ENCODE measurements around the gene PJA2. TPM values are rescaled to one million over a fixed set of nuclear protein-coding genes. Genes with fewer than 3 reads are reported as not detected.
"Not testable (repeated sequence)": the region's sequence is repeated elsewhere in the genome, so short reads cannot be mapped to it uniquely, and the experiment has no call there.

The PJA2 gene
- total RNA-seq, 1 experiment from 2014 or later: 14.3 TPM

- H3K36me3 ChIP-seq (ENCODE audit: low read depth, low read length): no peaks in the 10 kb centered on the region
- H2AFZ ChIP-seq (ENCODE audit: low read length): no peak overlapping the region
- no peaks in the 10 kb centered on the region for H4K20me1 ChIP-seq (ENCODE audit: low read length)
- H3K9ac ChIP-seq (ENCODE audit: low read length): no peak overlapping the region
- no peaks in the 10 kb centered on the region for H3K79me2 ChIP-seq (ENCODE audit: low read length)
- no peaks in the 10 kb centered on the region for H3K27me3 ChIP-seq (ENCODE audit: low read length)
- H3K27ac ChIP-seq (ENCODE audit: low read length): no peak overlapping the region
- POLR2A ChIA-PET (ENCODE audit: unreplicated experiment): no interaction called here
- no TSS peak for BruUV-seq (replicated peaks)
- no peaks in the 10 kb centered on the region for H3K9me2 ChIP-seq (replicated peaks; ENCODE audit: low read length)
- H3K4me1 ChIP-seq (ENCODE audit: insufficient read depth, low read length): no peaks in the 10 kb centered on the region
- no peak for ATAC-seq
- intact Hi-C loops (cut with micrococcal nuclease): loop anchor here (2.0 kb wide), 1 partner anchor 519 kb away; no protein-coding TSS in a partner anchor
- H3K9me3 ChIP-seq (ENCODE audit: low read length): no peaks in the 10 kb centered on the region
- no peak overlapping the region for H3K4me3 ChIP-seq (ENCODE audit: low read length)
- H3F3A ChIP-seq (ENCODE audit: low read length, unreplicated experiment): no peaks in the 10 kb centered on the region
- H3K4me2 ChIP-seq (ENCODE audit: low read length): no peak overlapping the region
- CTCF ChIA-PET: no interaction called here
- TF ChIP-seq EZH2phosphoT487 (IDR thresholded peaks at IDR 0.05; ENCODE audit: borderline replicate concordance, low read length) (no peak), EZH2 (IDR thresholded peaks at IDR 0.05; ENCODE audit: low read length, unreplicated experiment) (no peak)
- TF ChIP-seq, protein P1, sequence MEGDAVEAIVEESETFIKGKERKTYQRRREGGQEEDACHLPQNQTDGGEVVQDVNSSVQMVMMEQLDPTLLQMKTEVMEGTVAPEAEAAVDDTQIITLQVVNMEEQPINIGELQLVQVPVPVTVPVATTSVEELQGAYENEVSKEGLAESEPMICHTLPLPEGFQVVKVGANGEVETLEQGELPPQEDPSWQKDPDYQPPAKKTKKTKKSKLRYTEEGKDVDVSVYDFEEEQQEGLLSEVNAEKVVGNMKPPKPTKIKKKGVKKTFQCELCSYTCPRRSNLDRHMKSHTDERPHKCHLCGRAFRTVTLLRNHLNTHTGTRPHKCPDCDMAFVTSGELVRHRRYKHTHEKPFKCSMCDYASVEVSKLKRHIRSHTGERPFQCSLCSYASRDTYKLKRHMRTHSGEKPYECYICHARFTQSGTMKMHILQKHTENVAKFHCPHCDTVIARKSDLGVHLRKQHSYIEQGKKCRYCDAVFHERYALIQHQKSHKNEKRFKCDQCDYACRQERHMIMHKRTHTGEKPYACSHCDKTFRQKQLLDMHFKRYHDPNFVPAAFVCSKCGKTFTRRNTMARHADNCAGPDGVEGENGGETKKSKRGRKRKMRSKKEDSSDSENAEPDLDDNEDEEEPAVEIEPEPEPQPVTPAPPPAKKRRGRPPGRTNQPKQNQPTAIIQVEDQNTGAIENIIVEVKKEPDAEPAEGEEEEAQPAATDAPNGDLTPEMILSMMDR (conservative IDR thresholded peaks at IDR 0.05; ENCODE audit: low read depth, low read length): no peak
- no peak for DNase-seq
Observed at GRCh38 chr5:109439590-109439989, 29.8 kb upstream of the PJA2 start.

GRCh38 chr5:109426075-109426474, 16.3 kb upstream of the PJA2 start:
- intact Hi-C loops (cut with micrococcal nuclease): no loop called here
- no TSS peak for BruUV-seq (replicated peaks)

GRCh38 chr5:109425521-109425920, 15.7 kb upstream of the PJA2 start:
- H3K4me3 ChIP-seq (ENCODE audit: low read length); H3K9me3 ChIP-seq (ENCODE audit: low read length); CTCF ChIA-PET; H3K27me3 ChIP-seq (ENCODE audit: low read length); BruUV-seq (replicated peaks); ATAC-seq; H4K20me1 ChIP-seq (ENCODE audit: low read length); DNase-seq; H3K27ac ChIP-seq (ENCODE audit: low read length); H3K9me2 ChIP-seq (replicated peaks; ENCODE audit: low read length); H3K79me2 ChIP-seq (ENCODE audit: low read length); H3K36me3 ChIP-seq (ENCODE audit: low read depth, low read length); H2AFZ ChIP-seq (ENCODE audit: low read length); H3K9ac ChIP-seq (ENCODE audit: low read length); H3K4me2 ChIP-seq (ENCODE audit: low read length); H3F3A ChIP-seq (ENCODE audit: low read length, unreplicated experiment); intact Hi-C loops (cut with micrococcal nuclease); H3K4me1 ChIP-seq (ENCODE audit: insufficient read depth, low read length): not testable (repeated sequence)
- POLR2A ChIA-PET (ENCODE audit: unreplicated experiment): interaction anchor here (0.6 kb wide), 1 partner anchor 9 kb away, joined by 4 read pairs; no protein-coding TSS in a partner anchor

More at GRCh38 chr5:109426075-109426474, 16.3 kb upstream of the PJA2 start:
- Histone ChIP-seq H3K79me2 (ENCODE audit: low read length) (no peaks in the 10 kb centered on the region), H3K4me2 (ENCODE audit: low read length) (no peak overlapping the region), H3K9ac (ENCODE audit: low read length) (no peak overlapping the region), H3F3A (ENCODE audit: low read length, unreplicated experiment) (no peaks in the 10 kb centered on the region), H3K4me1 (ENCODE audit: insufficient read depth, low read length) (no peaks in the 10 kb centered on the region), H3K4me3 (ENCODE audit: low read length) (no peak overlapping the region), H2AFZ (ENCODE audit: low read length) (no peak overlapping the region), H3K9me2 (replicated peaks; ENCODE audit: low read length) (no peaks in the 10 kb centered on the region), H4K20me1 (ENCODE audit: low read length) (no peaks in the 10 kb centered on the region), H3K27ac (ENCODE audit: low read length) (no peak overlapping the region), H3K9me3 (ENCODE audit: low read length) (no peaks in the 10 kb centered on the region), H3K36me3 (ENCODE audit: low read depth, low read length) (no peaks in the 10 kb centered on the region), H3K27me3 (ENCODE audit: low read length) (no peaks in the 10 kb centered on the region)
- TF ChIP-seq EZH2 (IDR thresholded peaks at IDR 0.05; ENCODE audit: low read length, unreplicated experiment) (no peak), EZH2phosphoT487 (IDR thresholded peaks at IDR 0.05; ENCODE audit: borderline replicate concordance, low read length) (no peak)
- TF ChIP-seq, protein P1 (conservative IDR thresholded peaks at IDR 0.05; ENCODE audit: low read depth, low read length): no peak
- CTCF ChIA-PET: no interaction called here
- no peak for DNase-seq
- ATAC-seq: no peak
- POLR2A ChIA-PET (ENCODE audit: unreplicated experiment): no interaction called here

All from PC-3 (cell line).